Endometrial microvascular endothelial cells (primary cell): Measurements from ENCODE around the gene TRIM54. TPM values are rescaled to one million over a fixed set of nuclear protein-coding genes. Genes with fewer than 3 reads are reported as not detected.
"Not testable (repeated sequence)": the region's sequence is repeated elsewhere in the genome, so short reads cannot be mapped to it uniquely, and the experiment has no call there.

ENCODE experiments used
- in situ Hi-C: cut with HindIII; loops from 2 replicates; pipeline ENCODE4 v1.10.0; 2017; ENCODE audit warnings: low sequenced_read_pairs, low pct_unique_long_range_greater_than_20kb; ENCODE audit errors: inconsistent ontology term
- total RNA-seq: library from RNA; depleted of rRNA; stranded (reverse); fragments of >200 nt; gene quantifications from one replicate; pipeline ENCODE4 v1.2.3, GENCODE V29; 2015; ENCODE audit errors: inconsistent ontology term

Gene TRIM54
- total RNA-seq, 1 donor from 2014 or later, result 0.56 TPM

DNA sequence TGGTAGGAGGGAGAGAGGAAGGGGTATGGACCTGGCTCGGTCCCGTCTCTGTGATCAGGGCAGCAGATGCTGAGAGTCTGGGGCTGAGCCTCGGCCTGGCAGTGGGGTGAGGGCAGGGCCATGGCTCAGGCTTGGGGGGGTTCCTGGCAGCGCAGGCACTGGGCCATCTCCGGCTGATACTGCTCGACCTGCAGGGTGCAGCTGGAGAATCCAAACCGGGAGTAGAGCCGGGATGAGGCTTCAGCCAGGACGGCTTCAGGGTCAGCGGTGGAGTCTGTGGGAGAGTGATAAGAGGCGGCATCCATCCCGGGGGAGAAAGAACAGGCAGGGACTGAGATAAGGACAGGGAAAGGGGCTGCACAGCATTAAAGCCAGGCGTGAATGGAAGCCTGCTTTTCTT, 27.0 kb upstream of the TRIM54 start:
- in situ Hi-C loops, result no loop called here

DNA sequence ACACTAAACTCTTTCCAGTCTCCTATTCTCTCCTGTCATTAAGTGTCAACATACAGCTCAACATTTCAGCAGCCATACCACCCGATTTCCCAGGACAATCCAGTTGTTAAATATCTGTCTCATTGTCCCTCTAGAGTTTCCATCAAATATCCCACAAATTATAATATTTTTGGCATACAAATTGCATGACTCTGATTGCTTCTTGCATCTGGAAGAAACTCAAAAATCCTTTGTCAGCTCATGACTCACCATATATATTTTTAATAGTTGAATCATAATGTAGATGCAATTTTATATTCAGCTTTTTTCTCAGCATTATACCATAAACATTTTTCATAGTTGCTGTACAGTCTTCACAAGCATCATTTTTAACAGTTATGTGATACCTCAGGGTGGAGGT, 26.6 kb upstream of the TRIM54 start:
- in situ Hi-C loops, result no loop called here

DNA sequence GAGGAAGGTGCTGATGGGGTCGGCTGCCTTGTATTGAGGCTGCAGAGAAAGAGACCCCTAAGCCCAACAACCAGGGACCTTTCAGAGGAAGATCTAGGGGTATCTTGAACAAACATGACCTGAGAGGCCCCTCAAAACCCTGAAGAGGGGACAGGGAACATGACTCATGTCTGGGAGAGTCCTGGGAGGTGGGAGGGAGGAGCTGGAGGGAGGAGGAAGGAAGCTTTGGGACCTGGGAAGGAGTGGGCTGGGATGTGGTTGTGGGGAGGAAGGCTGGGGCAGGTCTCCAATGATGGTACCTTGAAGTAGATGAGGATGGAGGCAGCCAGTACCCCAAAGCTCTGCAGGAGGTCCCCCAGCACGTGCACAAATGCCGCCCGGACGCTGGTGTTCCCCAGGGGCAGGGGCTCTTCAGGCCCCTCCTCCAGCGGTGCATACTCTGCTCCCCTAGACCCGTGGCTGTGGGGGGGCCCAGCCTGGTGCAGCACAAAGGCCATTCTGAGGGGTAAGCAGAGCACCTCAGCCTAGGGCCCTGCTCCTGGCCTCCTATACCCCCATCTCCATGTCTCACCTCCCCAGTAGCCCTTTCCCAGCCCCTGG, 25.3 kb upstream of the TRIM54 start:
- in situ Hi-C loops, result no loop called here

DNA sequence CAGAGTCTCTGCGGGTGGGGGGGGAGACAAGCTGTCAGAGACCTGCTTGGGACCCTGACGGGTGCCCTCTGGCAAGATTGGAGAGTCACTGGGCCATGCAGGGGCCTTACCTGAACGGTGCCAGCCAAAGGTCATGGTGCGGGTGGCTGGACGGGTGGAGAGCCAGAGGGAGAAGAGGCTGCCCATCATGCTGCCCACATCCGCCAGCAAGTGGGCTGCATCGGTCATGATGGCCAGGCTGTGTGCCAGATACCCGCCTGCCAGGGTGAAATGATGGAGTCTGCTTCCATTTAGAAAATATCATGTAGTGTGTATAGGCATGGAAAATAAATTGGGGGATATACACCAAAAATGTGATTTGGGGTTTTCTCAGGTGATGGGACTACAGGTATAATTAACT, 24.2 kb upstream of the TRIM54 start:
- in situ Hi-C loops, result no loop called here

DNA sequence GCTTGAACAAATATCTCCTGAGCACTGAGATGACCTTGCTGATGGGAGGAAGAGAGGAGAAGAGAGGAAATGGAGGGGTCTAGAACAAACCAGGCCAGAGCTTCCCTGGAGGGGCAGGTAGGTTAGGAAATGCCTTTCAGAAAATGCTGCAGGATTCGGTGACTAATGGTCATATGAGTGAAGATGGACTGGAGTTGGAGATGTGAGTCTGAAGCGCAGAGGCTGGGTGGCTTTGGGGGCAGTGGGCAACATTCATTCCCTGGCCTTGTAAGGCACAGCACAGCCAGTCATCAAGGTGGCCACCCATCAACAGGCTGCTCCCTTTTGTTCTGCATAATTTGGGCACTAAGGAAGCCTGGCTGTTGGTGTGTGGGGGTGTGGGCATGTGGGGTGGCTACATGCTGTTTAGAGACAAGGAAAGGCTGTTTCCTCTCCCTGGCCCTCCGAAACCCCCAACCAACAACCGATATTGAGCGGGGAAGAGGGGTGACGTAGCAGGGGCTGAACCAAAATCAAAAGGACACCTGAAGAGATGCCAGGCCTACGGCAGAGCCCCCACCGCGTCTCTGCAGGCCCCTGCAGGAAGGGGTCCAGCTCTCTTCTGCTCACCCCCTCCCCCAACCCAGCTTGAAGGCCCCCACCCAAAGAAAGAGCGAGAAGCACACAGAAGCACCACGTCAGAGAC, 20.8 kb upstream of the TRIM54 start:
- in situ Hi-C loops, result no loop called here

DNA sequence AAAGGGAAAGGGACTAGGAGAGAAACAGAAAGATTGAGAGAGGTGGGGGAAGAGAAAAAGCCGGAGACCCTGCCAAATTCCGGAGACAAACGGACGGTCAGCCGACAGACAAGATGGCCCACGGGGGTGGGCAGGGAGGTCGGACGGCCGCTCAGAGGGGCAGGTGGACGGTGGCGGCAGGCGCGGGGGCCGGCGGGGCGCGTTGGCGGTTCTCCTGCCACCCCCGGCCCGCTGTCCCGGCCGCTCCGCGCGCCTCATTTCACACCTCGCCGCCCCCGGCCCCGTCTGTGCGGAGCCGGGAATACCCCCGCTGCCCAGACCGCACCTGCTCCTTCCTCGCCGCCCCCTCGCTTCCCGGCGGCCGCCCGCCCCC, 20.3 kb upstream of the TRIM54 start:
- in situ Hi-C loops, result no loop called here

DNA sequence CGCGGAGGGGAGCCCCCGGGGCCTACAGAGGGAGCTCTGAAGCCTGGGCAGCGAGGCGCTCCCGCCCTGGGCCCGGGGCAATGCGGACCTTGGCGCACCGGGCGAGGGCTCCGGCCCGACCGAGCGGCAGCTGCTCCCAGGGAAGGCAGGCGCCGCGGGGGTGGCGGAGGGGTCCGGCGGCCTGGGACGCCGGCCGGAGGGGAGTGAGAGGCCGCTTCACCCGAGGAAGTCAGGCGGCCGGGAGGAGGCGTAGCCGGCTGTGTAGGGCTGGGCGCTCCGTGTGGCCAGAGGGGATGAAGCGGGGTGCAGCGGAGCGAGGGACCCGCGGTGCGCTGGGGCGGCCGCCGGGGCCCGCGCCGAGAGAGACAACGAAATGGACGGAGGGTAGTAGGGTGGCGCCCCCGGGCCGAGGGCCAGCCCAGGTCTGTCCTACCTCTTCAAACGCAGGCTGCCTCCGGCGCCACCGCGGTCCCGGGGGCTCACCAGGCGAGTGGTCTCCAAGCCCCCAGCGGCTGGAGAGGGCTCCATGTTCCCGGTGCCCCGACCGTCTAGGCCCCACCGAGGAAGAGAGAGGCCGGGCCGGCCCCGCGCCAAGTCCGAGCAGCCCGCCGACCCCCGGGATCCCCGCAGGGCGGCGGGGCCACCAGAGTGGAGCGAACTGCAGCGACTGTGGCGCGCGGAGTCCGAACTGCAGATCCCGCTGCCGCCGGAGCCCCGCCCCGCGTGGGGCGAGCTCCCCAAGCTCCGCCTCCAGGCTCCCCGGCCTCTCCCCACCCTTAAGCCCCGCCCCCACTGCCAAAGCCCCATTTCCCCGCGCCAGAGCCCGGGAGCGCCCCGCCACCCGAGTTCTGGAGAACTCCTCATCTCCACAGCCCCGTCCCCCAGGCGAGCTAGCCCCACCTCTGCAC, 19.6 kb upstream of the TRIM54 start, which contains the start of gene SLC30A3:
Gene SLC30A3, minus strand, starts transcription at position 669 of the 908 bp plus-strand sequence. Its CDS starts 141 bp downstream, at position 528.
- in situ Hi-C loops, result no loop called here

DNA sequence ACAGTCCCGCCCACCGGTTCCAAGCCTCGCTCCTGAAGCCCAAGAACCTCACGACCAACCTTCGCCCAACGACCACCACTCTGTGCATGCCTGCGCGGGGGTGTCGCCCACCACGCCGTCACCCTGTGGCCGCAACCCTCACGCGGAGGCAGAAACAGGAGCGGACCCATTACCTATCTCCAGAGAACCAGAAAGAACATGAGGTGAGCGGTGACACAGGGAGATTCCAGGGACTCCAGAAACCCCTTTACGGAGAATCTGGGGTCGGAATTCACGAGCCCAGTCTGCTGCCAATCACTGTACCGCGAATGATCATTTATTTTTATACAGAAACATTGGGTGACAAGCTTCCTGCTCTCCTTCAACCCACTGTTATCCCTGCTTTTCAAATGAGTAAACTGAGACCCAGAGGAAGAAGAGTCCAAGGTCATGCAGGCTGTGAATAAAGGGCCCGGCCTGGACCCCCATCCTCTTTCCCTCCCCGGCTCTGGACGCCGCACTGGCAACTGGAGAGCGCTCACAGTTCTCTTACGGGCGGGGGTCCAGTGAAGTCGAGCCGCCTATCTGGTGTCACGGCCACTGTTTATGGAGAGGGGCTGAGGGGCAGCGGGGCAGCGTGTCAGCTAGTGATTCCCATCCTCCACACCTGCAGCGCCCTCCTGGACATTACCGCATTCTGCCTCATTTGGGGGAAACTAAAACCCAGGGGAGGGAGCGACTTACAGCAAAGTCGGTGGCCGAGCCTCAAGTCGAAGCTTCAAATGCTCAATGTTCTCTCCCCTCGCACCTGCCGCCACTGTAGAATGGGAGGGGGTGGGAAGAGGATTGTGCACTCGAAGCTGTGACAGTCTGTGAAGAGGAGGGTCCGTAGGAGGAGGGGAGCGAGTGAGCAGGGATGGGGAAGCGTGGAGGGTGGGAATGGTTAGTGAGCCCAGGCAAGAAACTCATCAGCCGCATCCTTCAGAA, 18.7 kb upstream of the TRIM54 start:
- in situ Hi-C loops, result no loop called here

DNA sequence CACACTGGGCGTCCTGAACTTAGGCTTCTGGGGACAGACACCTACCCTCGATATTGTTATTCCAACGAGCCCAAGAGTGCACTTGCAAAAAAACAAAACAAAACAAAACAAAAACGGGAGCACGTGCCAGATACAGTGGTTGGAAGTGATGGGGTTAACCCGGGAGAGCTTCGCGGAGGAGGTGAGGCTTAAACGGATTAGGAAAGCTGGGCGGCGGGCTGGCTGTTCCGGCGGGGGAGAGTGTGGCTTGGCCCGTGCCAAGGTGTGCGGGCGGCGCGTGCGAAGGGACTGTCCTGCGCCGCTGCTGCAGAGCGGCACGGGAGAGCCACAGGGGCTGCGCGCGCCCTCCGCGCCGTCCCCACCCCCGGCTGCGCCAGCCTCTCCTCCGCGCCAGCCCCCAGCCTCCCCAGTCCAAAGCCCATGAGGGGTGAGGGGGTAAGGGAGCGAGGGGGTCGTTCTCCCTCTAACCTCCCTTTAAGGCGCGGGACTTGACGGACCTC, 17.9 kb upstream of the TRIM54 start:
- in situ Hi-C loops, result no loop called here

DNA sequence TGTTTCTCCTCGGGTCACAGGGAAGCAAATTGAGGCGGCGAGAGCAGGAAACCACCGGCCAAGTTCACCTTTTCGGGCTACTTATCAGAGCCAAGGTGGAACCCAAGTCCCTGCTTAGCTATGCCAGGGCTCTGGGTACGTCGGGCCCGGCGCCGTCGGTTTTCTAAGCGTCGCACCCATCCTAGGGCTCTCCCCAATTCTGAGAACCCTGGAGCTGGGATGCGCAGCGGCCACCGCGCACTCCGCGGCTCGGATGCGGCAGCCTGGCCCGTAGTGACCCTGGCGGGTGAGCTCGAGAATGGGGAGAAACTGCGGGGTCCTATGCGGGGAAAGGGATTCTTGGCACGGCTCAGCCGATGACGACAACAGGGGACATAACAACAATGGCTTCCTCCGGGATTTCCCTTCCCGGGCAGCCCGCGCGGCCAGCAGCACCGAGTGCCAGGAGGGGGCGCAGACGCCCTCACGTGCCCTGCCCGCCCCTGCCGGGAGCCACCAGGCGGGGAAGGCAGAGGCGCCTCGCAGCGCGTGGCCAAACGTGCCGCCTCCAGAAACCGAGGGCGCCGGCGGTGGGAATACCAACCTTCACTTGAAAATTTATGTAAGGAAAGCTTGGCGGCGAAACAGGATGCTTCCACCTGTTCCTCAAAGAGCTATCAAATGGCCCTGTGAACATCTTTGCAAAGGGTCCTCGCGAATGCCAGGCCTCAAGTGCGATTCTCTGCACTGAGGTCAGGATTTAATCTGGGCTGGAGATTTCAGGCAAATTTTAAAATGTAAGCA, 17.3 kb upstream of the TRIM54 start:
- in situ Hi-C loops, result no loop called here

DNA sequence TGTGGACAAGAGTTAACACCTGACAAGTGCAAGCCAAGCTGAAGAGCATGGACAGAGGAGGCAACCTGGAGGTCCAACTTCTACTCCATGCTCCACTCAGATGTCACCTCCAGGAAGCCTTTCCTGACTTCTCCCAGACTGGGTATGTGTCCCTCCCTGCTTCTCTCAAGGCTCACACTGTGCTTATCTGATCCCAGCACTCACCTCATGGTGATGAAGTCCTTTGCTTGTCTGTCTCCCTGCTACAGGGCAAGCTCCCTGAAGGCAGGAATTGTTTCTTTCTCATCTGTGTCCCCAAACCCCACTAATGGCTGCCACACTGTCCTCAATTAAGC, 16.7 kb upstream of the TRIM54 start:
- in situ Hi-C loops, result no loop called here

DNA sequence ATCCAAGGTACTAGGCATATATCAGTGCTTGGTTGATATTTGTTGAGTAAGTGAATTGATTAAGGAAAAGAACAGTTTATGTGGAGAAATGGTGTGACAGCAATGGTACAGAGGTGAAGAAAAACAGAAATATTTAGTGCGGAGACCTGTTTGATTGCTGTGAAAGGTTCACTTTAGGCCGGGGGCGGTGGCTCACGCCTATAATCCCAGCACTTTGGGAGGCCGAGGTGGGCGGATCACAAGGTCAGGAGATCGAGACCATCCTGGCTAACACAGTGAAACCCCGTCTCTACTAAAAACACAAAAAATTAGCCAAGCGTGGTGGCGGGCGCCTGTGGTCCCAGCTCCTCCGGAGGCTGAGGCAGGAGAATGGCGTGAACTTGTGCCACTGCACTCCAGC, 13.9 kb upstream of the TRIM54 start:
- in situ Hi-C loops, result not testable (repeated sequence)

DNA sequence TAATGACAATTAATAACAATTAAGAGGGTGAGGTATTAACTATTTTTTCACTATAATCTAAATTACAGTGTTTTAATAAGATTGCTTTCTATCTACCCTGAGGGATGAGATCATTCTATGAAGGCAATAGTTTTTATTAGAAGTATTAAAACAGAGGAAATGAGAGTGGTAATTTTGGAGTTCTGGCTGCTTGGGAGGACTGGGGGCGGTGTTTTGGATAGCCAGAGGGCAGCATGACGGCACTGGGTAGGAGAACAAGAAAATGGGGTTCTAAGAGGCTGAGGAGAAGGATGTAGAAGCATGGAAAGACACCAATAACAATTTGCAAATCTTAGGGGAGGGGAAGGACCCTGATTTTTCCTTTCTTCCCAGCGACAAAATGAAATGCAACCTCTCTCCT, 12.1 kb upstream of the TRIM54 start:
- in situ Hi-C loops, result no loop called here

DNA sequence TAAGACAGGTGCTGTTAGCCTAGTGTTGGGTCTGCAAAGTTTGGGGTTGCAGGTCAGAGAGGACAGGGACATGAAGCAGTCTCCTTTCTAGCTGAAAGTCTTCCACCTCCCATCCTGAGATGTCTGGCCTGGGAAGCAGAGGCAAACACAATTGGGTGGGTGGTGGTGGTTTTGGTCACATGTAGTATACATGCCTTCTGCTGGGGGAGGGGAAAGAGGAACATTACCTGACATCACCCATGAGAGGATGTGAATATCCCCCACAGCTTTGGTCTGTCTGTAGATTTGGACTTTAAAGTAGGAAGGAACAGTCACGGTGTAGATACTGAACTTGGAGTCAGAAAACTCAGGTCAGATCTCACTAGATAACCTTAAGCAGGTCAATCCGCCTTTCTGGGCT, 11.6 kb upstream of the TRIM54 start:
- in situ Hi-C loops, result no loop called here

DNA sequence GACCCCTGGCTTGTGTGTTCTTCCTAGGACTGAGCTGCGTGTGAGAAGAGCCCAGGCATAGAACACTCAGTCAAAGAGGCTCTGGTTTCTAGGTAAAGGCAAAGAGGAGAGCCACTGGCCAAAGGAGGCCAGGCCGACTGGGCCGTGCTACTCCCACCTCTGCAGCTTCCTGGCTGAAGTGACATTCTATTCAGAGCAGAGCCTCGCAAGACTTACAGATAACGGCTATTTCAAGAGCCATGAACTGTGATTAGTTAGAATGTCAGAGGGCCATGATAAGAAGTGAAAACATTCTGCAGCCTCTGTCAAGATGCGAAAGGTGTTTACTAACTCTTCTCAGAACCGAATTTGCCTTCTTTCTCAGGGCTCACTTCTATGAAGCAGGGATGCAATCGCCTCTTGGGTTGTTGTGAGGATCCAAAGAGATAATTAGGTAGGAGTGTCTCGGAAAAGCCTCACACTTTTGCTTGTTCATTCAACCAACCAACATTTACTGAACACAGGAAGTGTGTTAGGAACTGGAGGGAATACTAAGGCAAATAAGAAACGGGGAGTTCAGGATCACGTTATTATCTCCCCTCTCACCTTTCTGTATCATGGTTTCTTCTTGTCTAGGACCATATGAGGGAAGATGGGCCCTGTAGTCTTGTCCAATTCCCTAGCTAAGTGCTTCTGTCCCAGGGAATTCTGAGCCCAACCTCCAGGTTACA, 10.4 kb upstream of the TRIM54 start:
- in situ Hi-C loops, result no loop called here

DNA sequence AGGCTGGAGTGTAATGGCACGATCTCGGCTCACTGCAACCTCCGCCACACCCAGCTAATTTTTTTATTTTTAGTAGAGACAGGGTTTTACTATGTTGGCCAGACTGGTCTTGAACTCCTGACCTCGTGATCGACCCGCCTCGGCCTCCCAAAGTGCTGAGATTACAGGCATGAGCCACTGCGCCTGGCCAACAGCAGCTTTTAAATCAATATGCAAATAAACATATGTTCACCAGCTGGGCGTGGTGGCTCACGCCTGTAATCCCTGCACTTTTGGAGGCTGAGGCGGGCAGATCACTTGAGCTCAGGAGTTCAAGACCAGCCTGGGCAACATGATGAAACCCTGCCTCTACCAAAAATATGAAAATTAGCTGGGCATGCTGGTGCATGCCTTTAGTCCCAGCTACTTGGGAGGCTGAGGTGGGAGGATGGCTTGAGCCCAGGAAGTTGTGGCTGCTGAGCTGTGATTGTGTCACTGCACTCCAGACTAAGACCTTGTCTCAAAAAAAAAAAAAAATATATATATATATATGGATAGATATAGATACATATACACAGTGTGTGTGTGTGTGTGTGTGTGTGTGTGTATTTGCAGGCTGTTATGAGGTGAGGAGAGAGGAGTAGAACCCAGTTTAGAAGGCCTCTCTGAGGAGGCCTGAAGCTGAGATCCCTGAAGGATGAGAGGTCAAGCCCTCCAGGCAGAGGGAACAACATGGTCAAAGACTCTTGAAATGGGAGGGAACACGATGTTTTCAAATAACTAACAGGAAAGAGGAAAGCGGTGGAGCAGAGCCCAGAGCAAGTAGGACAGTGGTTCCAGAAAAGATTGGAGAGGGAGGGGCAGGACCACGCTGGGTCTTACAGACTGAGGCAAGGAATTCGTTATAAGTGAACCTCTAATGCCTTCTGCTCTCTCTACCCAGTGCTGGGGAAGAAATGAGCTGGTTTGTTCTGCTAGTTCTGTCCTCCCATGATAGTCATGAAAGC, 9.4 kb upstream of the TRIM54 start:
- in situ Hi-C loops, result not testable (repeated sequence)
